GM10847 (cell line): ENCODE data around the gene OR12D2.

ENCODE experiments used
- POLR2A ChIP-seq: IDR thresholded peaks from 2 replicates; pipeline ENCODE4 v1.6.1; 2011; ENCODE audit not compliant: insufficient read length; ENCODE audit errors: extremely low read depth

Gene OR12D2, protein sequence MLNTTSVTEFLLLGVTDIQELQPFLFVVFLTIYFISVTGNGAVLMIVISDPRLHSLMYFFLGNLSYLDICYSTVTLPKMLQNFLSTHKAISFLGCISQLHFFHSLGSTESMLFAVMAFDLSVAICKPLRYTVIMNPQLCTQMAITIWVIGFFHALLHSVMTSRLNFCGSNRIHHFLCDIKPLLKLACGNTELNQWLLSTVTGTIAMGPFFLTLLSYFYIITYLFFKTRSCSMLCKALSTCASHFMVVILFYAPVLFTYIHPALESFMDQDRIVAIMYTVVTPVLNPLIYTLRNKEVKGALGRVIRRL

DNA sequence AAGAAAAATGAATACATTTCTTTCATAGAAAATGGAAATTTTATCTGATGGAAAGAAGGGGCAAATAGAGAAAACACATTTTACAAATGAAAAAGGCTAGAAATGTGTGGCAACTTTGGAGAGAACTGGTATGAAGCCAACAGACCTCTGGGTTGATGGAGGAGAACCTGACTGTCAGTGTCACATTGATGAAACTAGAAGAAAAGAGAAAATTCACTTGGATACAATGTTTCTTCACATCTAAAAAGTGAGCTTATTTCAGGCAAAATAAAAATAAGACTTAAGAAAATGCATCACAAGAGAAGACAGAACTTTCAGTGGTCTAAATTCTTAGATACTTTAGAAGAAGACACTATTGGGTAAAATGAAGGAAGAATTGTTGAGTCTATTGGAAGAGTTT is at the start of gene OR12D2:
Gene OR12D2, plus strand, starts transcription at position 301 of the 400 bp plus-strand sequence. CDS start 1,069 bp downstream, outside the sequence.
- no peak for TF ChIP-seq POLR2A

DNA sequence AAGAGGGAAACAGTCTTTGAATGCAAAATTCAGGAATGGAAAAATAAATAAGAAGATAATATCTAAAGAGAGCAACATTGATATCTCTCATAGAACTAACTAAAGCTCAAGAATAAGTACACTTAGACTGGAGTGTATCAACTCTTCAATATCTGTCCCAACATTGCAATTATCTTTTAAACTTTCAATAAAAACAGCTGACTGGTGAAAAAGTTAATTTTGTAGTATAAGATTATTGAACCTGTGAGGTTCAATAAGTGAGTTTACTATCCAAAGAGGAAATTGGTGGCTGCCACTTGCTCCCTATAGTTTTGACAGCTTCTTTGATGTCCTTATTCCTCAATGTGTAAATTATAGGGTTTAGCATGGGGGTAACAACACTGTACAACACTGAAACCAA is 40.5 kb upstream of the OR12D2 start:
- TF ChIP-seq POLR2A, result no peak

DNA sequence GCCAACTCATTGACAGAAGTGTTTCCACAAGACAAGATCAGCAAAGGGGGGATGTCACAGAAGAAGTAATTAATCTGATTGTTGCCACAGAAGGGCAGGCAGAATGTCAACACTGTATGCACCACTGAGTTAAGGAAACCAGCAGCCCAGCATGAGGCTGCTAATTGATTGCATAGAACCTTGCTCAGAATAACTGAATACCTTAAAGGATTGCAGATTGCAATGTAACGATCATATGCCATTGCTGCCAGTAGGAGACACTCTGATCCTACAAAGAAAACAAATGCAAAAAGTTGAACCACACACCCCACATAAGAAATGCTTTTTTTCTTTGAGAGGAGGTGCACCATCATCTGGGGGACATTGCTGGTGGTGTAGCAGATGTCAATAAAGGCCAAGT is 39.8 kb upstream of the OR12D2 start:
- no peak for TF ChIP-seq POLR2A

DNA sequence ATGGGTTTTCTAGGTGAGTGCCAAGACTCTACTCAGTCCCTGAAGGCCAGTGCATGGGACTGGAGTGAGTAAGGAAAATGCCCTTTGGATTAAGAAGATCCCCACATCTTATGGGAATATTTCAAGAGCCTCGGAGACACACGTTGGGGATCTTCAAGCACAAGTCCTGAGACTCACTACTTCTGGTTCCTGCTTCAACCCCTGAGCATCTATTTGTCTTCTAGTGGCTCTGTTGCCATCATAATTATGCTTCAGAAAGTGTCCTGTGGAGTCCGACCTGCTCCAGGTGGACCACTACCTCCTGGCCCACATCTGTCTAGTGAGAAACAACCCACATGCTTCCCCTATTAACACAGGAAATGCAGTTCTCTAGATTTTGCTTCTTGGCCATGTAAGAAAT is 26.7 kb upstream of the OR12D2 start, which contains the start of gene OR5V1:
Gene OR5V1, minus strand, starts transcription at position 101 of the 400 bp plus-strand sequence. CDS start 12,670 bp downstream, outside the sequence.
- TF ChIP-seq POLR2A, result no peak

DNA sequence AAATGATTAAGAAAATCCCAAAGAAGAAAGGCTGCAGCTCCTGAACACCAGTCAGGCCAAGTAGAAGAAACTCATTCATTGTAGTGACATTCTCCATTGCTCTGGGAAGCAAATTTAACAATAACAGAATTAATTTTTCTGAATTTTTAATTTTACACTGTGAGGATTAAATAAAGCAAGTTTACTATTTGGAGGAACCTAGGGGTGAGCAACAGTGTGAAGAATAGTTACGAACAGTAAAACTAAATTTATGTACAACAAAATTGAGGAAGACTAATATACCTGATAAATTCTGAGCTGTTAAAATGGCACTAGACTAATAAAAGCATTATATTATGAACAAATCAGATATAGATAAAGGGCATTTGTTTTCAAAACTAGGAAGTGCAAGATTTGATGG is 20.2 kb upstream of the OR12D2 start, which contains the start of gene OR12D3:
Gene OR12D3, minus strand, starts transcription at position 101 of the 400 bp plus-strand sequence. Its CDS starts 4 bp downstream, at position 97.
- TF ChIP-seq POLR2A, result no peak

DNA sequence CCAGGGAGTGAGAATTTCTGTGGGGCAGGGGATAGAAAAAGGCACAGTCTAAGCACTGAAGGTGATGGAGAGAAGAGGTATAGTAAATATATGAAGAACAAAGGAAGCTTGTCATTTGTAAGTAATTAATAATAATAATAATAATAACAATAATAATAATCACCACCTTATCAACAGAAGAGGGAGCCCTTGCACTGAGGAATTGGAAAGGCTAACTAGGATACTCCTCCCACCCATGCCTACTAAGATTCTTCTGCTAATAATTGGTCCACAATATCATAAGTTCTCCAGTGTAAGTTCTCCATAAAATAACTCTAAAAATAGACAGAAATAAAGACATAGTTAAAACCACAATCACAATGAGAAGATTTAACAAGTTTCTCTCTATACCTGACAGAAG is 19.4 kb upstream of the OR12D2 start:
- no peak for TF ChIP-seq POLR2A

DNA sequence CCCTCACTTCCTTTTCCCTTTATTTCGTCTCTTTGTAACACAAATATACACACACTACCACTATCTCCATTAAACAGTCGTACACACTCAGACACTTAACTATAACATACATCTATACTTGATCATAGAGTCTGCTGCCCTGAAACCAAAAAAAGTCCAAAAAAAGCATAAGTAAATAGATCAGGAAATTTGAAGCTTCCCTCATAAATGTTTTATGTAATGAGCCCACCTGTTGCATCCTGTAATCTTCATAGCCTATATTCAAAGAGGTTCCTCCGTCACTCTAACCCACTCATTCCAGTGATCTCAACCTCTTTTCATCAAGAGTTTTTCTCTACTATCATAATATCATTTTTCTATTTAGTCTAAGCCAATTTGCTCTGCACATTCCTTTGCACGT is 6.9 kb upstream of the OR12D2 start:
- no peak for TF ChIP-seq POLR2A

DNA sequence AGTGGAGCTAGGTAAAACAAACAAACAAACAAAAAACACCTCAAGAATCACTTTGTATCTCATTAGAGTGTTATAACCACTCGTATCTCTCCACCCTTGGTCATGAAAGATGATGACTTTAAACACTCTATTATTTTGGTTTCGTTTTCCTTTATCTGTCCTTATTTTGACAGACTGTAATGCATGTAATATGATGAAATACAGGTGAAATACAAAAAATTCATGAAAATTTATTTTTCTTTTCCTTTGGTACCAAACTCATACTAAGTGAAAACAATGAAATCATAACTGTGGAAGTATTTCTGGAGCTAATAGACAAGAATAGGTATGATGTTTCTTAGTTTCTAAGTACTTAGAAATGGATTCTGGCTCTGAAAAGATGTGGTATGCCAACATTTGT is 4.1 kb downstream of the OR12D2 start:
- no peak for TF ChIP-seq POLR2A

DNA sequence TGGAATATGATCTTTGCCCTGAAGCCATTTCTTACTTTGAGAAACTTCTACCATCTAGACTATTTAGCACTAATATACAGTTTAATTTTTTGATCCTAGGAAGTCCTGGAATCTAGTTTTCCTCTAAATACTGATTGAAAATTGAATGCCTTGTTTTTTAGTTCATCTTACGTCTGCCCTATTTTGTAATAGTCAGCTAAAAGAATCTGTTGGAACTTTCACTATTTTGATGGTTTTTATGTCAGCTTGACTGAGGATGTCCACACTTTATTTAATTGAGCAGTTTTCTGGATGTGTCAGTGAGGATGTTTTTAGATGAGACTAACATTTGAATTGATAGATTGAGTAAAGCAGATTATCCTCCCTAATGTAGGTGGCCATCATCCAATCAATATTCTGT is 8.4 kb downstream of the OR12D2 start:
- no peak for TF ChIP-seq POLR2A

DNA sequence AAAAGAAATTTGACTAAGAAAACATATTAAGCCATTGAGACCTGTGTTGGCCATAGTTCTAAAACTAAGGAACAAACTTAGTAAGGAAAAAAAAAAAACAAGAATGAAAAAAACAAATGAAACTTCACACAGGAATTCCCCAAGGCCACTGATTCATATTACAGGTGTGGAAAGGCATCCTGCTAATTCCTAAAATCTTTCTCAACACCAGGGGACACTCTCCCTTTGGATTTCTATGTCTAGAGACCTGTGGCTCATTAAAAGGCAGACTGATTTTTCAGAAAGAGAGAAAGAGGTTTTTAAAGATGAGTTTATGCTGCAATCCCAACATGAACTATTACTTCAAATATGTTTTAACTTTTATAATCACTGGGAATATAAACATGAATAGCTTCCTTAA is 19.2 kb downstream of the OR12D2 start, which contains the start of gene OR12D1:
Gene OR12D1, plus strand, starts transcription at position 341 of the 400 bp plus-strand sequence.
- no peak for TF ChIP-seq POLR2A

DNA sequence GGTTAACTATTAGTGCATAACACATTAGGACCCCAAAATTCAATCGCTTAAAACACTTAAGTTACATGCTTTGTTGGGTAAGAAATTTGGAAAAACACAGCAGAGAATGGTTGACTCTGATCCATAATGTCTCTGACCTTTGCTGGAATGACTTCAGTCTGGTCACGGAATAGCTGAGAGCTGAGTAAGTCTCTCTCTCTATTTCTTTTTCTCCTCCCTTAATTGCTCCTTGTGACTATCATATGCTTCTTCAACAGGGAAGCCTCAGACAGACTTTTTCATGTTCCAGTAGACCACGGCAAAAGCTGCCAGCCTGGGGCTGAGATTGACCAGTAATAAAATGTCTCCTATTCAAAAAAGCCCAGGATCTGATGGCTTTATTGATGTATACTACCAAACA is 24.1 kb downstream of the OR12D2 start:
- no peak for TF ChIP-seq POLR2A

DNA sequence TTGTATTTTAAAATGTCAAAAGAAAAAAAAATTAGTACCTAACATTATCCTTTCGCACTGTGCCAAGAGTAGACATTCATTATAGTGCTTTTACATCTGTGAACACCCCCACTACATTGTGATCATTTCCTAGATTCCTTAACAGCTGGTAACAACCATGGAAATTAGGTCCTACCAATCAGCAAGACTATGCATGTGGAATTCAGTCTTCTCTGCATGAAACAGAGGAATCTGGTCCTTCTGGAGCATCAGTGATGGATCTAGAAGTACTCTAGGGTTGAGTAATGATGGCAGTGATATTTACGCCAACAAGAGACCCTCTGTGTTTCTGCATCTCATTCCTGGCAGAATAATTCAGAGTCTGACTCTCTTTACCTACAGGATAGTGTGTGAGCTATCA is 28.7 kb downstream of the OR12D2 start:
- TF ChIP-seq POLR2A, result no peak

DNA sequence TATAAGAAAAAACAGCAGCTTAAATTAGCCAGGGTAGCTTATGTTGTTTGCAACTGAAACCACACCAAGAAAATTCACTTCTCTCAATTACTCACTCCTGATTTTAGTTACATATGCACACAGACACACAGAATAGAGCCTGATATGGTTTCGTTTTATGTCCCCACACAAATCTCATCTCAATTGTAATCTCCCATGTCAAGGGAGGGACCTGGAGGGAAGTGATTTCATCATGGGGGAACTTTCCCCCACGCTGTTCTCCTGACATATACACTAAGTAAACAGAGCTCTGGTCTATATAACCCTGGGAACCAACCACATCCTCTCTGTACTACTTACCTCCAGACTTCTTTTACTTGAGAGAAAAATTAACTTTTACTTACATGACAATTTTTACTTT is 29.1 kb downstream of the OR12D2 start:
- no peak for TF ChIP-seq POLR2A

DNA sequence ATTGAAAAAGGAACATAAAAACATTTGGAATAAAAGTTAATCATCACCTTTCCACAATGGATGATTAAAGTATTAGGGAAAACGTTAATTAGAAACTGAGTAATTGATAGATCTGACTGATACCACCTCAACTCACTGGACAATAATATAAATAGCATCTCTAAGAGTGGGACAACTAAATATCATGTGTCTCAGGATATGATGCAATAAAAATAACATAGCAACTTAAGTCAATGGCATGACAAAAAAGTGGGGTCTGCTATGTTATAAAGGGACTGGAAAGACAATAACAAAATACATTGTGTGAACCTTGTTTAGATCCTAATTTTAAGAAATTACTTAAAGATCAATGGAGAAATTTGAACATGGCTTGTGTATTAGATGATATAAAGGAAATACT is 29.6 kb downstream of the OR12D2 start:
- no peak for TF ChIP-seq POLR2A

DNA sequence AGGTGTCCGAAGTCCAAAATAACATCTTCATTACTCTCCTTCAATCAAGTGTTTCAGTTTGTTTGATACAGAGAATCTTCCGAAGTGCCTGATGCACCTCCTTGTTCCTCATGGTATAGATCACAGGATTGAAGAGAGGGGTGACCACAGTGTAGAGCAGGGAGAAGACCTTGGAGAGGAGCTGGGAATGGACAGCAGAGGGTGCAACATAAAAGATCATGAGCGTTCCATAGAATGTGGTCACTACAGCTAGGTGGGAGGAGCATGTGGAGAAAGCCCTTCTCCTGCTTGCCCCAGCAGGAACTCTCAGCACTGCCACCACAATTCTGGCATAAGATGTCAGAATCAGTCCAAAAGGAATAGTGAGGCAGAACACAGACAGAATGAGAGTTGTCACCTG is 31.2 kb downstream of the OR12D2 start:
- TF ChIP-seq POLR2A, result no peak

DNA sequence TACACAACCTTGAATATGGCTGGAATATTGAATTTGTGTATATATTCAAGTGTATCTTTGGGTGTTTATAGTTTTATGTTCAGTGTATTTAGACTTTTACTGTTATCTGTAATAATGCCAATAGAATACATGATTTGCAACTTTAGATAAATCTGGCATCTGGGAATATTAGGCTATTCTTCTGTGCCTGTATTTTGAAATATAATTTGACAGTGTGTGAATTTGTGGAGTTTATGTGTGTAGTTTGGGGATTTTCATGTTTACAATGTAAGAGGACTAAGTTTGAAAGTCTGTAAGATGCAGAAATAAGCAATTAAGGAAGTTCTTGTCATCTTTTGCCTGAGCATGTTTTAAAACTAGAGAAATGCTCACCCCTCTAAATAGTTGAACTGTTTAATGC is 43.6 kb downstream of the OR12D2 start, which contains the start of gene OR10C1:
Gene OR10C1, plus strand, starts transcription at position 301 of the 400 bp plus-strand sequence. CDS start 710 bp downstream, outside the sequence.
- no peak for TF ChIP-seq POLR2A

DNA sequence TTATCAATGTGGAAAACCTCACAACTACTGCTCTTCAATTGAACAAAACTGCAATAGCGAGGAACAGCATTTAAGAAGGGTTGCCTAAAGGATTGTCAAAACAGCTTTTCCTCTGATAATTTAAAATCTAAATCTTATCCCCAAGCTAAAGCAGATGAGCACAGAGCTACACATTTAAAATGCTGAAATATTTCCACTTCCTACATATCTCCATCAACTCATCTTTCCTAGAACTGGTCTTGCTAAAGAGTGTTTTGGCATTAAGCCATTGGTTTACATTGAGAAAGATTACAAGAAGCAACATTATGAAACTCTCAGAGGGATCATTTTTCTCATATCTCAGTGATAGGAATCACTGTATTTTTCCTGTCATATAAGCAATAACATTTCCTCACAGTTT is 47.3 kb downstream of the OR12D2 start:
- no peak for TF ChIP-seq POLR2A
